ENCODE data around the gene CAMK2N2.

The CAMK2N2 gene

GRCh38 chr3:184223946-184224345, 37.4 kb downstream of the CAMK2N2 start:
- CTCF ChIA-PET = interaction anchor here (1.2 to 2.4 kb wide), 3 partner anchors 26 to 87 kb away, joined by 3 to 8 read pairs (median 4); partner anchors contain the start of gene EEF1AKMT4
- H3K4me3 ChIP-seq (ENCODE audit: low read depth, low read length) = no peak overlapping the region
- TF ChIP-seq CTCF (IDR thresholded peaks at IDR 0.05; ENCODE audit: insufficient read depth, low read length, missing control alignments) = no peak
- no peak for DNase-seq (ENCODE audit: low read depth, low spot score)
- POLR2A ChIA-PET = interaction anchor here (0.6 kb wide), 1 partner anchor 26 kb away, joined by 3 read pairs; no protein-coding TSS in a partner anchor

- POLR2A ChIA-PET = no interaction called here
- no peak for DNase-seq (ENCODE audit: low read depth, low spot score)
- no peak overlapping the region for H3K4me3 ChIP-seq (ENCODE audit: low read depth, low read length)
- CTCF ChIA-PET = interaction anchor here (1.0 to 2.4 kb wide), 4 partner anchors 10 to 78 kb away, joined by 3 to 8 read pairs (median 4); partner anchors contain the start of gene EEF1AKMT4
- TF ChIP-seq CTCF (IDR thresholded peaks at IDR 0.05; ENCODE audit: insufficient read depth, low read length, missing control alignments) = no peak
These were observed 38.8 kb downstream of the CAMK2N2 start for GRCh38 chr3:184222521-184222920.

GRCh38 chr3:184218814-184219213, 42.5 kb downstream of the CAMK2N2 start:
- DNase-seq (ENCODE audit: low read depth, low spot score) = no peak
- ChIA-PET POLR2A (no interaction called here), CTCF (interaction anchor here (6.4 kb wide), 1 partner anchor 8 kb away, joined by 42 read pairs; no protein-coding TSS in a partner anchor)
- TF ChIP-seq CTCF (IDR thresholded peaks at IDR 0.05; ENCODE audit: insufficient read depth, low read length, missing control alignments) = no peak
- no peak overlapping the region for H3K4me3 ChIP-seq (ENCODE audit: low read depth, low read length)

GRCh38 chr3:184211718-184212117, 49.6 kb downstream of the CAMK2N2 start:
- CTCF ChIA-PET = interaction anchor here (1.1 to 4.6 kb wide), 4 partner anchors 10 to 39 kb away, joined by 3 to 21 read pairs (median 6); partner anchors contain the start of gene EEF1AKMT4
- DNase-seq (ENCODE audit: low read depth, low spot score) = no peak
- no peak for TF ChIP-seq CTCF (IDR thresholded peaks at IDR 0.05; ENCODE audit: insufficient read depth, low read length, missing control alignments)
- POLR2A ChIA-PET = interaction anchor here (0.7 kb wide), 1 partner anchor 11 kb away, joined by 4 read pairs; no protein-coding TSS in a partner anchor
- no peak overlapping the region for H3K4me3 ChIP-seq (ENCODE audit: low read depth, low read length)

- no peak overlapping the region for H3K4me3 ChIP-seq (ENCODE audit: low read depth, low read length)
- DNase-seq (ENCODE audit: low read depth, low spot score) = no peak
- ChIA-PET POLR2A (interaction anchor here (0.7 kb wide), 1 partner anchor 11 kb away, joined by 4 read pairs; no protein-coding TSS in a partner anchor), CTCF (interaction anchor here (1.1 to 4.6 kb wide), 5 partner anchors 11 to 78 kb away, joined by 3 to 21 read pairs (median 4); partner anchors contain the start of gene EEF1AKMT4)
- no peak for TF ChIP-seq CTCF (IDR thresholded peaks at IDR 0.05; ENCODE audit: insufficient read depth, low read length, missing control alignments)
These were observed 50.1 kb downstream of the CAMK2N2 start for GRCh38 chr3:184211297-184211696.
